ENCODE results near the gene RPL13A. TPM values are rescaled to one million over a fixed set of nuclear protein-coding genes. Genes with fewer than 3 reads are reported as not detected.

The RPL13A gene
- total and polyA plus RNA-seq, 2 of the 4 experiments (the other 2 are of a cell fraction) = 1,477 to 2,069 TPM

DNA sequence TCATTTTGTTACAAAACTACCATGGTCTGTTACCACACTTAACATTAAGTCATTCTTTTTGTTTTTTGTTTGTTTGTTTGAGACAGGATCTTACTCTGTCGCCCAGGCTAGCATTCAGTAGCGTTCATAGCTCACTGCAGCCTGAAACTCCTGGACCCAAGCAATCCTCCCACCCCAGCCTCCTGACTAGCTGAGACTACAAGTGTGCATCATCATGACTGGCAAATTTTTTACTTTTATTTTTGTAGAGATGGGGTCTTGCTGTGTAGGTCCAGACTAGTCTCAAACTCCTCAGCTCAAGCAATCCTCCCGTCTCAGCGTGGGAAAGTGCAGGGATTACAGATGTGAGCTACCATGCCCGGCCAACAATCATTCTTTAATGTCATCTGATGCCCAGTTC is 31.1 kb upstream of the RPL13A start:
- H3K9ac ChIP-seq (ENCODE audit: low read depth, low read length) = no peak overlapping the region
- peaks cover 3% of the 10 kb centered on the region for H3K36me3 ChIP-seq (ENCODE audit: control insufficient read depth, insufficient read depth, low read length)
- no peak overlapping the region for H3K56ac ChIP-seq (ENCODE audit: extremely low read depth, insufficient read depth, low read length)
- H3K9me3 ChIP-seq (ENCODE audit: control insufficient read depth, insufficient read depth, low read length) = no peaks in the 10 kb centered on the region
- H3K79me1 ChIP-seq (ENCODE audit: low read depth in 1 of 2, low read length in 2 of 2) = peaks cover 10 to 29% of the 10 kb centered on the region in 2 experiments; a peak in 3 of 4 replicates
- CTCF ChIA-PET = no interaction called here
- H2AK5ac ChIP-seq (ENCODE audit: low read depth, low read length) = no peak overlapping the region
- H3K18ac ChIP-seq (ENCODE audit: low read depth, low read length) = no peak overlapping the region
- H3K4me3 ChIP-seq (ENCODE audit: insufficient read depth, low read depth, low read length) = no peak overlapping the region
- no peak overlapping the region for H3K23ac ChIP-seq (ENCODE audit: low read depth, low read length)
- ATAC-seq (ENCODE audit: low read depth) (no peak), DNase-seq (no peak)
- H3K4me1 ChIP-seq (ENCODE audit: control insufficient read depth, insufficient read depth, low read length) = no peaks in the 10 kb centered on the region
- TF ChIP-seq MAFK (IDR thresholded peaks at IDR 0.05; ENCODE audit: low read depth, low read length) = no peak
- no peak for TF ChIP-seq BHLHE40 (IDR thresholded peaks at IDR 0.05; ENCODE audit: low read depth, low read length)
- no peak for TF ChIP-seq FOS (IDR thresholded peaks at IDR 0.05; ENCODE audit: low read depth, low read length)
- no peak for TF ChIP-seq SMC3 (IDR thresholded peaks at IDR 0.05; ENCODE audit: low read depth, low read length)
- no peak for TF ChIP-seq RFX5 (IDR thresholded peaks at IDR 0.05; ENCODE audit: low read depth, low read length)
- no peak for TF ChIP-seq RAD21 (IDR thresholded peaks at IDR 0.05; ENCODE audit: low read length)
- TF ChIP-seq NFE2L2 (IDR thresholded peaks at IDR 0.05; ENCODE audit: low read depth, low read length) = peak; percentile 77
- no peak for TF ChIP-seq CHD1 (IDR thresholded peaks at IDR 0.05; ENCODE audit: low read depth, low read length)
- no peak for TF ChIP-seq RCOR1 (IDR thresholded peaks at IDR 0.05; ENCODE audit: insufficient replicate concordance, low read length)
- POLR2A ChIA-PET (ENCODE audit: unreplicated experiment) = no interaction called here
- no peak overlapping the region for H3K14ac ChIP-seq (replicated peaks; ENCODE audit: low read depth, low read length)
- no peak overlapping the region for H2AFZ ChIP-seq (replicated peaks; ENCODE audit: low read length, poor library complexity)
- no peak overlapping the region for H4K91ac ChIP-seq (ENCODE audit: insufficient read depth, low read depth, low read length)
- no peak overlapping the region; the same call in 1 of the 2 replicates for H3K27ac ChIP-seq (ENCODE audit: insufficient read depth, low read length)
- H3K4ac ChIP-seq (ENCODE audit: low read depth, low read length) = no peak overlapping the region
- H3K27me3 ChIP-seq (ENCODE audit: control insufficient read depth, insufficient read depth, low read length) = no peaks in the 10 kb centered on the region
- in situ Hi-C loops (cut with MboI; ENCODE audit: low sequenced_read_pairs) = no loop called here
- no peak overlapping the region for H2BK15ac ChIP-seq (ENCODE audit: low read depth, low read length)
- H2BK120ac ChIP-seq (ENCODE audit: low read depth, low read length) = no peak overlapping the region
- intact Hi-C loops (cut with micrococcal nuclease) = no loop called here
- H3K4me2 ChIP-seq (ENCODE audit: low read depth, low read length) = no peak overlapping the region
- H3K9me1 ChIP-seq (ENCODE audit: insufficient read depth, low read length) = 0 out of 2 replicates have a peak, but pooled peaks cover 5% of the 10 kb centered on the region
- H2BK20ac ChIP-seq (ENCODE audit: low read depth, low read length) = no peak overlapping the region
- H2AK9ac ChIP-seq (replicated peaks; ENCODE audit: low read depth, low read length, poor library complexity) = peak overlapping the region; percentile 65
- dilution Hi-C loops (cut with HindIII; ENCODE audit: low sequenced_read_pairs, unreplicated experiment) = no loop called here
- H4K5ac ChIP-seq (ENCODE audit: low read depth, low read length) = no peak overlapping the region
- WGBS, 2 experiments (ENCODE audit: extremely low coverage in 2 of 2, insufficient read length in 1 of 2) = no CpG with 5 or more reads among the region's 5 CpGs
- no peak overlapping the region for H4K8ac ChIP-seq (ENCODE audit: low read depth in 2 of 2, low read length in 2 of 2)
- BruUV-seq (replicated peaks) = no TSS peak
- H4K20me1 ChIP-seq (ENCODE audit: insufficient read depth, low read length) = peaks cover 3% of the 10 kb centered on the region; the same call in 1 of the 2 replicates
- H2BK5ac ChIP-seq (ENCODE audit: low read depth, low read length, poor library complexity, severe bottlenecking) = no peak overlapping the region
